Ecto neural progenitor cell (in vitro differentiated cells): ENCODE results near the gene TBXAS1.

Source experiments
- DNase-seq: peaks from one replicate; pipeline ENCODE4 v3.0.0-alpha.2; 2018; ENCODE audit warnings: low spot score

Gene TBXAS1

GRCh38 chr7:139948587-139949335, 119.7 kb downstream of the TBXAS1 start:
- DNase-seq = no peak

DNA sequence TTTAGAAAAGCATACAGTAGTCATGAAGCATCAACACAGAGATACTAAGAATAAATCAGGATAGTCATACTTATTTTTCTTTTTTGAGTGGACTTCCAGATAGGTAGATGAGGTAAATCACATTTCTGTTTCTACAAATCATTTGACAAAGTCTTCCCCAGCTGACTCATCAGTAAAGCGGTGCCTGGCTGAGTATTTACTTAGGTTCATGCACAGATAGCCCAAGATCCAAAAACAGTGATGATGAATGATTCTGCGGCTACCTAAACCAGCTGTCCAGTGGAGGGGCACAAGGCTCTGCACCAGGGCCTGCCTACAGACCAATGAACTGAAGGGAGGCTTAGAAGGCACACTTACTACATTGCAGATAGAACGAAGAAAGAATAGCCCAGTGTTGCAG, 120.6 kb downstream of the TBXAS1 start:
- DNase-seq = no peak

GRCh38 chr7:139950881-139951525, 121.9 kb downstream of the TBXAS1 start:
- DNase-seq = no peak

DNA sequence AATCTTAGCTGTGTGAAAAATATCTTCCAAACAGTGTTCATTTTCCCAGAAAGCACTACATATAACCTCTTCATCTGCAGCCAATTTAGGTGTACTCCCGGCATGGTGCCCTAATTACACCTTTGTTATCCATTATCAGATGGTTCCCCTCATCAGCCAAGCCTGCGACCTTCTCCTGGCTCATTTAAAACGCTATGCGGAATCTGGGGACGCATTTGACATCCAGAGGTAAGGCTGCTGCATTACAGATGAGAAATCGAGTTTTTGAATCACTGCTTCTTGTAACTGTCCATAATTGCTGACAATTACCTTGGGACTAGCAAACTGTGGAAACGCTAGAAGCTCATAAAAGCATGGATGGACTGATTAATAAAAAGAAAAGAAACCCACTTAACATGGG, 124.2 kb downstream of the TBXAS1 start:
- DNase-seq = no peak

DNA sequence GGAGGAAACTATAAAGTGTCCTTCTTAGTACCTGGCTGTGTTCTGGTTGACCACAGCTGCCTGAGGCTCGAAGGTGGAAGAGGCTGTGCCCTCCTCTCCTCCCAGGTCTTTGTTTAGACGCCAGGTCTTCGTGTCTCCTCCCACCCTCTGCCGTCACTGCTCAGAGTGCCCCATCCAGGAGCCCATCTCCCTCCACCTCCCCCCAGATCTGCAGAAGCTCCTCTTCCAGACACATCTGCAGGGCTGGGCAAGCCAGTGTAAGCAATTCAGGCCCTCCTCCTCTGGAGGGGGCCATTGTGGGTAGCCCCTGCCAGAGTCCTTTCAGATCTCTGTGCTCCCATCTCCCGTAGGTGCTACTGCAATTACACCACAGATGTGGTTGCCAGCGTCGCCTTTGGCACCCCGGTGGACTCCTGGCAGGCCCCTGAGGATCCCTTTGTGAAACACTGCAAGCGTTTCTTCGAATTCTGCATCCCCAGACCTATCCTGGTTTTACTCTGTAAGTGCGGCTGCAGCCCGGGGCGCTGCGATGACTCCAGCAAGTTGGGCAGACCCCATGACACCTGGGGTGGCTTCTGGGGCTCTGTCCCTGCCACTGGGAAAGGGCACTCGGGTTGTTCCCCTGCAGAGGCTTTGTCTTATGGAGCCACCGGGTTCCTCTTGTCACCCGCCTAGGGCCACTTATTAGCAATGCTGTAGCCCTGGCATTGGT, 126.2 kb downstream of the TBXAS1 start:
- no peak for DNase-seq

GRCh38 chr7:139958599-139959284, 129.7 kb downstream of the TBXAS1 start:
- DNase-seq = no peak

DNA sequence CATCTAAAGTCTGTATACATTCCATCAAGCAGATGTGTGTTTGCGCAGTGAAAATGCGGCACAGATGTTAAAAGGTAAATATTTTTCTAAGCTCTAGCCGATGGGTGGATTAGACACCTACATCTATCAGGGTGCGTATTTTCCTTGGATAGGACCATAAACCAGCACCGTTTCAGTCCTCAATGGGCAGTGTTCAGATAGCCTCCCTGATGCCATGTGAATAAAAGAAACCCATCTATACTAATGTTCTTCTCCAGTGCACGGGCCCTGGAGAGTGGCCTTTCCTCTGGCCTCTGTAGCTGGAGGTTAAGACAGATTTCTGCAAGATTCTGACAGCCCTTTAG, 130.2 kb downstream of the TBXAS1 start:
- no peak for DNase-seq

DNA sequence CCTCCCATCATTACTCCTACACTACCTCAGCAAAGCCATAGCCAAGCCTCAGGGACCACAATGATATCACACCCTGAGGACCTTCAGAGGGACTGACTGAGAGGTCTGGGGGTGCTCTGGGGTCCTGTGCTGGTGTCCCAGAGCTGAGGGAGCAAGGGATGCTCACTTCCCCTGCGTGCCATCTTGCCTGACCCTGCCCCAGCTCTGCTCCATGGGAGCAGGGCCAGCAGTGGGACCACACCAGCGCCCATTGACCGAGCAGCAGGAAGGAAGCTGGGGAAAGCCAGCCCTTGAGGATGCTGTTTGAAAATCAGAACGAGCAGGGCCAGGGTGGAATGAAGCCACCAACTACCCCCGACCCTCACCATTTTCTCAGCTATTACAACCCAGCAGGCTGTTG, 130.7 kb downstream of the TBXAS1 start:
- no peak for DNase-seq

DNA sequence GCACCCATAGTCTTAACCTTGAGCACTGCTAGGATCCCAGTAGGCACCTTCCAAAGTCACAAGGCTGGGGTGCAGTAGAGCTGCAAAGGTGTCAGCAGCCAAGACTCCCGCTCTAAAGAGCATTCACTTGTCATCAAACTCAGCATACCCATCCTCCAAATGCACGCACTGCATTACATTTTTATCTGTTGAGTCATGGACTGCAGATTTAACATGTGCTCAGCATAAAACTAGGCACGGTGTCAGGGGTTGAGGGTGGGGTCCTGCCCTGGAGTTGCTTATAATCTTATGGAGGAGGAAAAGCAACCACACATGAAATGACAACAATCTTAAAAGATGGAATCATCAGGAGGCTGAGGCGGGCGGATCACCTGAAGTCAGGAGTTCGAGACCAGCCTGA, 131.1 kb downstream of the TBXAS1 start:
- no peak for DNase-seq

DNA sequence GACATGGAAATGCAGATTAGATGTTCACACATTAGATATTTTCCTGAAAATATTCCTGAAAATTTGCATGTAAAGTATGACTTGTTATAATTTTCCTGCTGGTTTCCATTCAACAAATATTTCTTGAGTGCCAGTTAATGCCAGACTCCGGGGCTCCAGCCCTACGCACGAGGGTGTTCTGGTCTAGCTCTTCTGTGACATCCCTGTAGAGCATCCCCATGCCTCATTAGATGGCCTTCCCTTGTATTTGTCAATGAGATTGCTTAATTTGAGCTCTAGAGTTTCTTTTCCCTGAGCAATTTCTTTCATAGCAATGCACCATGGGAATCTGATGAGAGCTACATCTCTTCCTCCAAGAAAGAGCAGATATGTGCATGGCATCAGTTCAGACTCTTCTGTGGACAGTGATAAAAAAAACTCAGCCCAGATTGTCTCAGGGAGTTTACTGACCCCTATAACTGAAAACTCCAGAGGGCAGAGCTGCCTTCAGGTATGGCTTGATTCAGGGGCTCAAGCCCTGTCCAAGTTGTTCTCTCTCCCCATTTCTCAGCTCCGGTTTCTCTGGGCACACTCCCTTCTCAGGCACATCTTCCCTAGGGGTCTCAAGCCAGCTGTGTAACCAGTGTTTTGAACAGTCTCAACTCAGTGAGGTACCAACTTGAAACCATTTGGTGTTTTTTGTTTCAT, 137.0 kb downstream of the TBXAS1 start:
- no peak for DNase-seq

DNA sequence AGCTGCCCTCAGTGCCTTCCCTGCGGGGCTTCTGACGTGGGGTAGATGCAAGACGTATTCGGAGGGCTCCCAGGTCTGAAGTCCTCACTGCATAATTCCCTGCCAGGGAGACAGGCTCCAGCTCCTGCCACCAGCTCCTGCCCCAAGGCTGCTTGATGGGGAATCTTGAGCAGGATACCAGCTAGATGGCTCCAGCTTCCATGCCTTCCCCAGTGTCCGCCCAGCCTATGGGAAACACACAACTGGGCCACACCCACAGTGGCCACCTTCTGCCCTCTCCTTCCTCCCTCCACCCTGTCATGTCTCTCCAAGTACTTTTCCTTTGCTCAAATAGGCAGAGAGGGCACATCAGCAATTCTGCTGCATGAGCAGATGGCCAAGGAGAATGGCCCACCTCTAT, 137.9 kb downstream of the TBXAS1 start:
- no peak for DNase-seq

DNA sequence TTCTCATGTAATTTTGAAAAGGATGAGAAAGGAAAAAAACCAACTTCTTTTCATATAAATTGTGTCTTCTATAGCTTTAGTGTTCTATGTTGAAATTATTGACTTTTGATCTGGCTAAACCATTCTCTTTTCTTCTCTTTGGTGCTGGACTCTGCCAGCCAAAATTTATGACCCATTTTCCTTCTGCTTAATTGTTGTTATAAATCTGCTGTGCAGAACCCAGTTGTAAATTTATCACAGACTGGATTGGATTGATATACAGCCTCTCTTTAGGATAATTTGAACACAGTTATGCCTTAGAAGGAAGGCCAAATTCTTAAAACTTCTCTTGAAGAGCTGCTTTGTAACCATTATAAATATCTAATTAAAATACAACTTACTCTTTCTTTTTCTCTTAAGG, 139.9 kb downstream of the TBXAS1 start:
- DNase-seq = no peak

DNA sequence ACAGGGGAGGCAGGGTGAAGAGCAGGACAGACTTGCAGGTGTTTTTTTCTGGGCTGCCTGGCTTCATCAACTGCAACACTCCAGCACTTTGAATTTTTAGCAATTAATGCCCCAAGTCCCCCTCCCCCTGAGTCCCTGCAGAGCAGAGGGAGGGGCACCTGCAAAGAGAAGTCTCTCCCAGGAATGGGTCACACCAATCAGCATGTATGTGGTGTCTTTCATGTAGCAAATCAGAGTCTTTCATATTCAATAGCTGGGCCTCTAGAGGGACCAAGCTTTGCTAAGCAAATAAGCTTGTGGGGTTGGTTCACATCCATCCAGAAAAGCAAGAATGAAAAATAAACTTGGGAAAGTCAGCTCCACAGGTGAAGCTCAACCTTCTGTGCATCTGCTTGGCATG, 143.0 kb downstream of the TBXAS1 start:
- no peak for DNase-seq

DNA sequence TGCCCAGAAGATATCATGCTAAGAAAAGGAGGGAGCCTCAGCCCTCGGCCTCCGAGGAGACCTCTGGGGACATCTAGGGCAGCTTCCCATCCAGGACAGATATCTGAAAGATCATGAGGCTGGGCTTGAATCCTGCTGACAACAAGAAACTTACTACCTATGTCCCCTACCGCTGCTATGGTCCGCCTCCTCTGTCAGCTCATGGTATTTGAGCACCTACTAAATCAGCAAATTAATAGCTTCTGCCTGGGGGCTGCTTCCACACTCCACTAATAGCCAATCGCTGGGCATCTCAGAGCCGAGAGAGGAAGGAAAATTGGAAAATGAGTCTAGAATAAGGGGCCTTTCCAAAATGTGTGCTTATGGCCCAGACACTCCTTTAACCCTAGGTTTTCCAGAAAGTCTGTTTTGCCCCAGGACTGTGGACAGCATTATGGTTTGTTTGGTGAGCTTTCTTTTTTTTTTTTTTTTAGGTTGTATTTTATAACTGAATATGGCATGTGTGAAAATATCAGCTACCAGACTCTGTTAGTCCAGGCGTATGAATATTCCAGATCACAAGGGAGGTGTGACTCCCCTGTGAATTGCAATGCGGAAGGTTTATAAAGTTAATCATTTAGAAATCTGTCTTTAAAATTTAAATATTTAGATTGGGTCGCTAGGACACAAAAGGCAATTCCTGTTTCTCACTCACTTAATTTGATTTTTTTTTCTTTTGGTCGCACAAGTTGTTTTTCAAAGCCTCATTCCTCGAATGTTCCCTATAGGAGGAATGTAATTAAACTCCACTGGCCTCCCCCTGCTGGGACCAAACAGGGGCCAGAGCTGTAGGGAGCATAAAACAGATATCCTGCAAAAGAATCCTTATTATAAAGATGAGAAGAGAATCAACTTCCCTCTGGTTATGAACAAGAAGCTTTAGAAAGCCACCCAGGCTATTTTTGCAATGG, 144.3 kb downstream of the TBXAS1 start:
- DNase-seq = no peak

- no peak for DNase-seq
These were observed 145.2 kb downstream of the TBXAS1 start for GRCh38 chr7:139974179-139974811.

DNA sequence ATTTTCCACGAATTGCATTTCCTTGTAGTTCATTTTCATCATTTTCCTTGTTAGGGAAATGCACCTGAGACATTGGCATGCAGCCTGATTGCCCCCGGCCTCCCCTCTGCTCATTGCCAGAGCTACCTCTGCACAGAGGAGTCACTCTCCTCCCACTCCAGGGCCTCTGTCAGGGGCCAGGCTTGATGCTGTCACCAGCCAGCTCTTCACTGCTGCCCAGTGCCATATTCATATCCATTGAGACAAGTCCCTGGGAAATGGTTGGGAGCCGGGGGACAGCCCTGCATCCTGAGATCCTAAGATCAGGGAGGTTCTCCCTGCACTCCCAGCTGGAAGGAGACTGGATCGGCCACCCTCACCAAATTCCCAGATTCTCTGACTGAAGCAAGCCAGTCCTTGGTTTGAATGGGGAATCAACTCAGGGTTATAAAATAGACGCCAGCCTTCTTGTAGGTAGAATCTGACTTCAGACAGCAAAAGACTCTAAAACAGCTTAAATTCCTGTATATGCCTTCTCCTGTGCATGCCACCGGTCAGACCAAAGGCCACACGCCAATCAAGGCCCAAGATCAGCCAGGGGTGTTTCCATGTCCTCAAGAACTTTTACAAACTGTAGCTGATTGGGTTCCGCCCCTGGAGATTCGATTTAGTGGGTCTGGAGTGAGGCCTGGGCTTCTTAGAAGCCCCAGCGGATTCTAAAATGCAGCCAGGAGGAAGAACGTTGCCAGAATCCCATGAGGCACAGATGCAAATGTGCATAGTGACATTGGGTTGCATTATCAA, 147.2 kb downstream of the TBXAS1 start:
- no peak for DNase-seq

DNA sequence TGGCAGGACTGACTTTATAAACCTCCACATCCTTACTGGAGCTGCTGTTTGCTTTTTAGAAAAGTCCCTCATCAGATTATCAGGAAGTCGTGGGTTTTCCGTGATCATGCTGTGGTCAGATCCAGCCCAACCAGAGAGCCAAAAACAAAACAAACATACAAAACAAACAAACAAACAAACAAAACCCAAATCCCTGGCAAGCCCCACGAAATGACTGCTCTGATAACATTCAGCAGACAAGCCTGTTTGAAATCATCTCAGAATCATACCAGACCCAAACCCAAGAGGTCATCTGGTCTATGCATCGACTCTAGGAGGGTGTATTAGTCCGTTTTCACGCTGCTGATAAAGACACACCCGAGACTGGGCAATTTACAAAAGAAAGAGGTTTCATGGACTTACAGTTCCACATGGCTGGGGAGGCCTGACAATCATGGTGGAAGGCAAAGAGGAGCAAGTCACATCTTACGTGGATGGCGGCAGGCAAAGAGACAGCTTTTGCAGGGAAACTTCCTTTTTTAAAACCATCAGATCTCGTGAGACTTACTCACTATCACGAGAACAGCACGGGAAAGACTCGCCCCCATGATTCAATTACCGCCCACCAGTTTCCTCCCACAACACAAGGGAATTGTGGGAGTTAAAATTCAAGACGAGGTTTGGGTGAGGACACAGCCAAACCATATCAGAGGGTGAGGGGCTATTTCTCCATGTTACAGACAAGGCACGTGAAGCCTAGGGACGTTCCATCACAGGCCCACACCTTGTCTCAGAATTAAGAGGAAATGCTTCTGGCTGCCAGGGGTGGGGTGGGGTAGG, 148.0 kb downstream of the TBXAS1 start:
- DNase-seq = no peak

DNA sequence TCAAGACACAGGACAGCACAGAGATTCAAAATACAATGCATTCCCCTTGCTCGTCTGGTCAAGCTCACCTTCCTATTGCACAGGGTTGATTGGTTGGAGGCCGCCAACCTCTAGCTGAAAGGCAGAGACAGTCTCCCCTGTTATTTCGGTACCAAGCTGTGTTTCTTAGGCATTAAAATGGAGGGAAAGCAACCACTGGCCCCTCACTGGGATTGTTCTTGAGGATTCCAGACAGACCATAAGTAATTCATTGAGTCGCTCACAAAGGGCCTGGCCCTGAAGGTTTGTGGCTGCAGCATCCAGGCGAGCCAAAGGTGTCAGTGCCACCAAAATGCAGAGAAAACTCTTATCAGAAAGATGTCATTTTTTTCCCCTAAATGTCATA, 152.4 kb downstream of the TBXAS1 start:
- DNase-seq = no peak
